Endometrial microvascular endothelial cells (primary cell): ENCODE measurements around the gene IDH3G. TPM values are rescaled to one million over a fixed set of nuclear protein-coding genes. Genes with fewer than 3 reads are reported as not detected.

Source experiments
- in situ Hi-C: cut with HindIII; loops from 2 replicates; pipeline ENCODE4 v1.10.0; 2017; ENCODE audit warnings: low sequenced_read_pairs, low pct_unique_long_range_greater_than_20kb; ENCODE audit errors: inconsistent ontology term
- total RNA-seq: library from RNA; depleted of rRNA; stranded (reverse); fragments of >200 nt; gene quantifications from one replicate; pipeline ENCODE4 v1.2.3, GENCODE V29; 2015; ENCODE audit errors: inconsistent ontology term

The IDH3G gene
- total RNA-seq, 1 donor from 2014 or later, result 77.5 TPM

- in situ Hi-C loops, result no loop called here
Observed at GRCh38 chrX:153777261-153778090, 16.7 kb downstream of the IDH3G start.

DNA sequence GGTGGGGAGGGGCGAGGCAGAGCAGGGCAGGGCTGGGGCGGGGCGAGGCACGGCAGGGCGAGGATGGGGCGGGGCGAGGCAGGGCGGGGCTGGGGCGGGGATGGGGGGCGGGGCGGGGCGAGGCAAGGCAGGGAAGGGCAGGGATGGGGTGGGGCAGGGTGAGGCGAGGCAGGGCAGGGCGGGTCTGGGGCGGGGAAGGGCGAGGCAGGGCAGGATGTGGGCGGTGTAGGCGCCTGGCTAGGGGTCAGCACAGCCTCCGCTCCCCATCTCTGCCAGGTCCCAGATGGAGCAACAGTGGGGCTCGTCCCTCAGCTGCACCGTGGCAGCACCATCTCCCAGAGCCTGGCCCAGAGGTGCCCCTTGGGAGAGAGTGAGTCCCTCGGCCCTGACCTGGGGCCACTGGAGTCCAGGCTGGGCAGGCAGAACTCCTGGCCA, 17.5 kb downstream of the IDH3G start:
- in situ Hi-C loops, result no loop called here

DNA sequence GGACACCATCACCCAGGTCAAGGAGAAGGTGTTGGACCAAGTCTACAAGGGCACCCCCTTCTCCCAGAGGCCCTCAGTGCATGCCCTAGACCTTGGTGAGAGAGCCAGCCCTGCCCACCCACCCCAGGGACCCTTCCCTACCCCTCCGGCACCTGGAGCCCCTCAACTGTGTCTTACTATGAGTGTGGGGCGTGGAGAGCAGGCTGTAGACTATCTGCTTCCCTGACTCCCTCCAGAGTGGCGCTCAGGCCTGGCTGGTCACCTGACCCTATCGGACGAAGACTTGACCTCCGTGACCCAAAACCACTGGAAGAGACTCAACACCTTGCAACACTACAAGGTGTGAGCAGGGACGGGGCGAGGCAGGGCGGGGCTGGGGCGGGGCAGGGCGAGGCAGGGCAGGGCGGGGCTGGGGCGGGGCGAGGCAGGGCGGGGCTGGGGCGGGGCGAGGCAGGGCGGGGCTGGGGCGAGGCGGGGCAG, 18.0 kb downstream of the IDH3G start:
- in situ Hi-C loops, result no loop called here

- in situ Hi-C loops, result no loop called here
Observed at GRCh38 chrX:153775293-153776119, 18.7 kb downstream of the IDH3G start.

- in situ Hi-C loops, result no loop called here
Observed at GRCh38 chrX:153774576-153775292, 19.4 kb downstream of the IDH3G start.

- in situ Hi-C loops, result no loop called here
Observed at GRCh38 chrX:153773741-153774575, 20.2 kb downstream of the IDH3G start.

- in situ Hi-C loops, result no loop called here
Observed at GRCh38 chrX:153773218-153773611, 21.0 kb downstream of the IDH3G start.

DNA sequence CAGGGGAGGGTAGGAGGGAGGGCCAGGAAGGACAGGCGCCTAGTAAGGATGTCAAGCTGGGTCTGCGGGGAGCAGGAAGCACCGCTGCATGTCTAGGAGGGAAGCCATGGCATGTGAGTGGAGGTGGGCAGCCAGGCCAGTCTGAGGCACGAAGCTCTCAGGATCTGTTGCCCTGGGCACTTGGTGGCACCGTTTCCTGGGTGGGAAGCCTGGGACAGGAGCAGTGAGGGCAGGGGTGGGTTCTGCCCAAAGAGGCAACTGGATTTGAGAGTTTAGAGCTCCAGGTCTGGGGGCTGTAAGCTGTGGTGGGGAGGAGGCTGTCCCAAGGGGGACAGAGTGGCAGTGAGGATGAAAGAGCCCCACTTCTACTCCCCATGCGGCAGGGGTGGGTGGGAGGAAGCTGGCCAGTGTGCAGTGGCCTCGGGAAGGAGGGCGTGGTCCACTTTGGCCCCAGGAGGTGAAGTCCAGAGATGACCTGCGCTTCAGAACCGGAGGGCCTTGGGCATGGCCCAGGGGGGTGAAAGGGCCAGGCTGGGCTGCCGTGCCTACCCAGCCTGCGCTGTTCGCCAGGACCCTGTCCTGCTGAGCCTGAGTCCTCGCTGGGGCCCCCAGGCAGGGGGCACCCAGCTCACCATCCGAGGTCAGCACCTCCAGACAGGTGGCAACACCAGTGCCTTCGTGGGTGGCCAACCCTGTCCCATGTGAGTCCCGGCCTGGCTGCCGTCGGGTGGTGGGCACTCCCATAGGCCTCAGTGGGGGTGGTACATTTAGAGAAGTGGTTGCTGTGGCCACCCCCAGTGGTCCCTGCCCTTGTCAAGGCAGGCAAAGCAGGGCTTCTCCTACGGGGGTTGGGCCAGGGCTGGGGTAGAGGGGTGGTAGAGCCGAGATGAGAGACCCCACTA, 21.6 kb downstream of the IDH3G start:
- in situ Hi-C loops, result no loop called here

DNA sequence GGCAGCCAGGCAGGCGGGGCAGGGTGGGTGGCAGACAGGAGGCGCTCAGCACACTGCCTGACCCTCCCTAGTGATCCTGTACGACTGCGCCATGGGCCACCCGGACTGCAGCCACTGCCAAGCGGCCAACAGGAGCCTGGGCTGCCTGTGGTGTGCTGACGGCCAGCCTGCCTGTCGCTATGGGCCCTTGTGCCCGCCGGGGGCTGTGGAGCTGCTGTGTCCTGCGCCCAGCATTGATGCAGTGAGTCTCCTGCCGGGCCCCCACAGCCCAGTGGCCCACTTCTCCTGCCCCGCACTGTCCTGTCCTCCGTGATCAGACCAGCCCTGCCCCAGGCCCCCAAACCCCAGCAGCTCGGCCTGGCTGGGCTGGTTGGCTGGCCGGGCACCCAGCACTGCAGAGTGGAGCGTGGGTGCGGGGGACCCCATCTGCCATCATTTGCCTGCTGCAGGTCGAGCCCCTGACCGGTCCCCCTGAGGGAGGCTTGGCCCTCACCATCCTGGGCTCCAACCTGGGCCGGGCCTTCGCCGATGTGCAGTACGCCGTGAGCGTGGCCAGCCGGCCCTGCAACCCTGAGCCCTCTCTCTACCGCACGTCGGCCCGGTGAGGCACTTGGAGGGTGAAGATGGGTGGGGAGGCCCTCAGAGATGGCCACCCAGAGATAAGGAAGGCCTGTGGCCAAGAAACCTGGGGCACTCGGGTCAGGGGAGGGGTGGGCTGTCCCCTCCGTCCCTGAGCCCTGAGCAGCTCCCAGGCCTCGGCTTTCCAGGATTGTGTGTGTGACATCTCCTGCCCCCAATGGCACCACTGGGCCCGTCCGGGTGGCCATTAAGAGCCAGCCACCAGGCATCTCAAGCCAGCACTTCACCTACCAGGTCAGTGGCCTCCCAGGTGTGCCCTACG, 22.5 kb downstream of the IDH3G start:
- in situ Hi-C loops, result no loop called here

GRCh38 chrX:153770601-153771414, 23.4 kb downstream of the IDH3G start:
- in situ Hi-C loops, result no loop called here

- in situ Hi-C loops, result no loop called here
Observed at GRCh38 chrX:153769865-153770600, 24.1 kb downstream of the IDH3G start.

GRCh38 chrX:153769158-153769864, 24.9 kb downstream of the IDH3G start:
- in situ Hi-C loops, result no loop called here

DNA sequence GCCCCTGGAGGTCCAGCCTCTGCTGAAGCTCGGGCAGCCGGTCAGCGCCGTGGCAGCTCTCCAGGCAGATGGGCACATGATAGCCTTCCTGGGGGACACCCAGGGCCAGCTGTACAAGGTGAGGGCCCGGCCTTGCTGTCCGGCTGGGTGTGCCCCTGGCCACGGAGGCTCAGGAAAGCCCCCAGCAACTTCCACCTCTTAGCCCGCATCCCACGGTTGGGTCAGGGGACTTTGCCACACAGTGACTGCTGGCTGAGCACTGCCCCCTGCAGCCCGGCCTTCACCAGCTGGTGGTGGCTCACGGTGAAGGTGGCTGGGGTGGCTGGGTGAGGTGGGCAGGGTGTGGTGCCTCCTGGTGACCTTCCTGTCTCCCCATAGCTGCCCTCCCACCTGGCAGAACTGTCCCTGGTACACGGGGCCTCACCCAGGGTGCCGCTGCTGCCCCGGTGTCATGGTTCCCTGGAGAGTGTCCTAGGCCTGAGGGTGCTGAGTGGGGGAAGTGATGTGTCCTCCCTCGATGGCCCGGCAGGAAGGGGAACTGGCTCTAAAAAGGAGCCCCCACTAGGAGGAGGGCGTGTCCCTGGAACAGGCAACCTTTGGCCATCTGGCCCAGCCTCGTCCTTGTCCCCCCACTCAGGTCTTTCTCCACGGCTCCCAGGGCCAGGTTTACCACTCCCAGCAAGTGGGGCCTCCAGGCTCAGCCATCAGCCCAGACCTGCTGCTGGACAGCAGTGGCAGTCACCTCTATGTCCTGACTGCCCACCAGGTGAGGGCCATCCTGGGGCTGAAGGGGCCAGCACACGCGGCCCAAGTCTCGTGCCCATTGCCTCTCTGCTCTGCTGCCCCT, 25.6 kb downstream of the IDH3G start:
- in situ Hi-C loops, result no loop called here

DNA sequence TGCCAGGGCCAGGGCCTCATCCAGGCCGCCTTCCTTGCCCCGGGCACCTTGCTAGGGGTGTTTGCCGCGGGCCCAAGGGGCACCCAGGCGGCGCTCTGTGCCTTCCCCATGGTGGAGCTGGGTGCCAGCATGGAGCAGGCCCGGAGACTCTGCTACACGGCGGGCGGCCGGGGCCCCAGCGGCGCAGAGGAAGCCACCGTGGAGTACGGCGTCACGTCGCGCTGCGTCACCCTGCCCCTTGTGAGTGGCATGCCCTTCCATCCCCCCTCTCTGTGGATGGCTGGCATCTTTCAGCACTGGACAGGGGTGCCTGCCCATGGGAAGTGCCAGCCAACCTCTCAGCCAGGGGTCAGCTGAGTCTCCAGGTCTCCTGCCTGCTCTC, 26.5 kb downstream of the IDH3G start:
- in situ Hi-C loops, result no loop called here
